Mucosa of stomach (tissue), 1 donor: ENCODE results near the gene POLR3C.
"Not testable (repeated sequence)": the region's sequence is repeated elsewhere in the genome, so short reads cannot be mapped to it uniquely, and the experiment has no call there.

Experiments used
- H3K27me3 ChIP-seq: one replicate; pipeline ENCODE4 v1.7.0; 2013; ENCODE audit warnings: mild to moderate bottlenecking, low read length; ENCODE audit not compliant: control insufficient read depth, insufficient read depth
- H3K36me3 ChIP-seq: one replicate; pipeline ENCODE4 v1.7.0; 2013; ENCODE audit warnings: low read length; ENCODE audit not compliant: control insufficient read depth, insufficient read depth
- H3K4me1 ChIP-seq: one replicate; pipeline ENCODE4 v1.7.0; 2013; ENCODE audit warnings: mild to moderate bottlenecking, low read length; ENCODE audit not compliant: control insufficient read depth, insufficient read depth
- H3K4me3 ChIP-seq: one replicate; pipeline ENCODE4 v1.7.0; 2013; ENCODE audit warnings: low read length
- H3K9ac ChIP-seq: one replicate; pipeline ENCODE4 v1.7.0; 2013; ENCODE audit warnings: mild to moderate bottlenecking, low read length, moderate library complexity
- H3K9me3 ChIP-seq: one replicate; pipeline ENCODE4 v1.7.0; 2013; ENCODE audit warnings: mild to moderate bottlenecking, low read length, moderate library complexity; ENCODE audit not compliant: control insufficient read depth
- donor health status: Pancreatic carcinoma.

POLR3C gene

DNA sequence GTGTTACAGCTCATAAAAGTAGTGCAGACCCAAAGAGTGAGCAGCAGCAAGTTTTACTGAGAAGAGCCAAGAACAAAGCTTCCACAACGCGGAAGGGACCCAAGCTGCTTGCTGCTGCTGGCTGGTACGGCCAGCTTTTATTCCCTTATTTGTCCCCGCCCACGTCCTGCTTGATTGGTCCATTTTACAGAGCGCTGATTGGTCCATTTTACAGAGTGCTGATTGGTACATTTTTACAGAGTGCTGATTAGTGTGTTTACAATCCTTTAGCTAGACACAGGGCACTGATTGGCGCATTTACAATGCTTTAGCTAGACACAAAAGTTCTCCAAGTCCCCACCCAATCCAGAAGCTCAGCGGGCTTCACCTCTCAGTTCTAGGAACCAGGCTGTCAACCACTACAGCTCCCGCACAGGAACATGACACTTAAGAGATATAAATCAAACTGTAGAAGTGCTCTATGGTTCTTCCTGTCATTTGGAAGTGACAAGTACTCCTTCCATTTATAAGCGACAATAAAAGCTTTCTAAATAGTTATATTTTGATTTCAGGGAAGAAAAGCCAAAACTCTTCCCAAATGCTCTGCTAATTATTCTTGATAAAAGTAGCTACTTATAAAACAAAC, 28.6 kb upstream of the POLR3C start:
- H3K4me1 ChIP-seq, result no peaks in the 10 kb centered on the region
- H3K9me3 ChIP-seq, result no peaks in the 10 kb centered on the region
- H3K27me3 ChIP-seq, result no peaks in the 10 kb centered on the region
- no peak overlapping the region for H3K4me3 ChIP-seq
- no peak overlapping the region for H3K9ac ChIP-seq
- H3K36me3 ChIP-seq, result no peaks in the 10 kb centered on the region

DNA sequence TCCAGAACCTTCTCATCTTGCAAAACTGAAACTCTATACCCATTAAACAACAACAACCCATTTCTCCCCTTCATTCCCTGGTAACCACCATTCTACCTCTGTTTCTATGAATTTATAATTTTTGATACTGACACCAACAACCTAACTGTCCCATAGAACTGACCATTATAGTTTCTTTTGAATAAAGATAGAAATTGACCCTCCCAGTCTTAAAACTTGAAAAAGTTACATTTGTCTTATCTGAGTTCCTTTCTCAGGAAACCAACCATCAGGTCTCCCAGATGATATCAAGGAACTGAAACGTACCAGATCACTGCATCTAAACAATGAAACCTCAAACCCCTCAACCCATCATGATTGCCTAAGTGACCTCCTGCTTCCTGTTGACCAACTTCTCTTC, 27.2 kb upstream of the POLR3C start:
- Histone ChIP-seq H3K27me3 (no peaks in the 10 kb centered on the region), H3K4me1 (no peaks in the 10 kb centered on the region), H3K9me3 (no peaks in the 10 kb centered on the region), H3K36me3 (no peaks in the 10 kb centered on the region), H3K4me3 (no peak overlapping the region), H3K9ac (no peak overlapping the region)

DNA sequence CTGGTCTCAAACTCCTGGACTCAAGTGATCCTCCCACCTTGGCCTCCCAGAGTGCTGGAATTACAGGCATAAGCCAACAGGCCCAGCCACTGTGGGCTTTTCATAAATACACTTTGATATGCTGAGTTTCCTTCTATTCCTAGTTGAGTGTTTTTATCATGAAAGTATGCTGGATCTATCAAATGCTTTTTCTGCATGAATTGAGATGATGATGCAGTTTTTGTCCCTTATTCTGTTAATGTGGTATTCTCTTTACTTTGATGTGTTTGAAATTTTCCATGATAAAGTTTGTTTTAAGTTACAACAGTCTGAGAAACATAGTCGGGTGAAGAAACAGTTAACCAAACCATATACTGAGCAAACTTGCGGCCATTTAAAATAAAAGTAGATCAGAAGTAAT, 24.2 kb upstream of the POLR3C start:
- H3K9me3 ChIP-seq, result no peaks in the 10 kb centered on the region
- no peaks in the 10 kb centered on the region for H3K4me1 ChIP-seq
- H3K9ac ChIP-seq, result no peak overlapping the region

DNA sequence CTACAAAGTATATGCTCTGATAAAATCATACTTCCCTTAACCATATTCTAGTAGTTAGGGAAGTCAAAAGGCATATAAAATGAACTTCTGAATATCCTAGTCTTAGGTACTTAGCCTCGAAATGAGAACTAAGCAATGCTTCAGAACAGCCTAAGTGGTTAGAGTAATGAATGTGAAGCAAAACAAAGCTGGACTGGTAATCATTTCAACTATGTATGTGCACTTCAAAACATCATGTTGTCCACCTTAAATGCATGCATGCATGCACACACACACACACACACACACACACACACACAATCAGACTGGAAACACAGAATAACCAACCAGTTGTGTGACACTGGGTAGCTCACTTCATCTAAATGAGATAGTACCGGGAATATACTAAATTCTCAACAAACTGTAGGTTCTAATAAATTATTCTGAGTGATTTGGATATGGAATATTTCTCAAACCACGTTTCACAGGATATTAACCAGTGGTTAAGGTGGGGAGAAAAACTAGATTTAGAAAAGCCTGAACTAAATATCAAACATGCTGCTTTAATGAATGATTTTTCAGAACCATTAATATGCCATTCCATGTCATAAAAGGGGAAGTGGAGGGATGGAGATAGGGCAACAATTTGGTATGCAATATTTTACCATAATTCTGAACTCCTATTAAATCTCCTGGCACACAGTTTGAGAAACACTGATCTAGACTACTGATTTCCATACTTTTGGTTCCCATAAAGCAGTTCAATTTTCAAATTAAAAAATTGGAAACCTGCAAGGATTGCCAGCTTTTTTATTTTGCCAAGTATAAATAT, 19.6 kb upstream of the POLR3C start:
- no peaks in the 10 kb centered on the region for H3K9me3 ChIP-seq
- H3K9ac ChIP-seq, result no peak overlapping the region
- no peaks in the 10 kb centered on the region for H3K4me1 ChIP-seq
- no peak overlapping the region for H3K4me3 ChIP-seq
- no peaks in the 10 kb centered on the region for H3K27me3 ChIP-seq
- H3K36me3 ChIP-seq, result no peaks in the 10 kb centered on the region

More for the DNA sequence above, 24.2 kb upstream of the POLR3C start:
- Histone ChIP-seq H3K27me3 (no peaks in the 10 kb centered on the region), H3K36me3 (no peaks in the 10 kb centered on the region), H3K4me3 (no peak overlapping the region)

DNA sequence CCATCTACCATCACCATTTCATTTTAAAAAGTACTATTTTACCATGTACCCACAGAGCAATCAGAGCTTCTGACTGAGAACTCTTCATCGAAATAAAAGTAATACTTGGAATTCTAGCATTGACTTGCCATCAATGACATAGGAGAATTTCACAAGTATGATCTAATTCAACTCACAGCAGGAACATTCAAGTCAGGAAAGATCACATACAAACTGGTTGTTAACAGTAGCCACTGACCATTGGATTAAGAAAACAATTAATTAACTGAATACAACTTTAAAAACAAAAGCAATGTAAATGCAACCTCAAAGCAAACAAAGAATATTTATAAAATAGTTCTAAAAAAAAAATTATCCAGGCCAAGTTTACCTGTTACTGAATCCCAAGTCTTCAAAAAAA, 18.9 kb upstream of the POLR3C start:
- no peak overlapping the region for H3K4me3 ChIP-seq
- H3K27me3 ChIP-seq, result no peaks in the 10 kb centered on the region
- no peaks in the 10 kb centered on the region for H3K9me3 ChIP-seq
- no peaks in the 10 kb centered on the region for H3K36me3 ChIP-seq
- H3K9ac ChIP-seq, result no peak overlapping the region
- H3K4me1 ChIP-seq, result no peaks in the 10 kb centered on the region

DNA sequence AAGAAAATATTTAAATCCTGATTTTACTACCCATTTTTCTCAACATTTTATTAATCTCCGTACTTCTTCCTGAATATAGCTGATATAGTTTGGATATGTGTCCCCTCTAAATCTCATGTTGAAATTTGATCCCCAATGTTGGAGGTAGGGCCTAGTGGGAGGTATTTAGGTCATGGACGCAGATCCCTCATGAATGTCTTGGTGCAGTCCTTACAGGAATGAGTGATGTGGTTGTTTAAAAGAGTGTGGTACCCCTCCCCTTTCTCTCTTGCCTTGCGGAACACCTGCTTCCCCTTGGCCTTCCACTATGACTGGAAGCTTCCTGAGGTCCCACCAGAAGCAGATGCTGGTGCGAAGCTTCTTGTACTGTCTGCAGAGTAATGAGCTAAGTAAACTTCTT, 17.6 kb upstream of the POLR3C start:
- no peaks in the 10 kb centered on the region for H3K4me1 ChIP-seq
- H3K4me3 ChIP-seq, result no peak overlapping the region
- no peaks in the 10 kb centered on the region for H3K36me3 ChIP-seq
- H3K9me3 ChIP-seq, result no peaks in the 10 kb centered on the region
- no peak overlapping the region for H3K9ac ChIP-seq
- H3K27me3 ChIP-seq, result no peaks in the 10 kb centered on the region

DNA sequence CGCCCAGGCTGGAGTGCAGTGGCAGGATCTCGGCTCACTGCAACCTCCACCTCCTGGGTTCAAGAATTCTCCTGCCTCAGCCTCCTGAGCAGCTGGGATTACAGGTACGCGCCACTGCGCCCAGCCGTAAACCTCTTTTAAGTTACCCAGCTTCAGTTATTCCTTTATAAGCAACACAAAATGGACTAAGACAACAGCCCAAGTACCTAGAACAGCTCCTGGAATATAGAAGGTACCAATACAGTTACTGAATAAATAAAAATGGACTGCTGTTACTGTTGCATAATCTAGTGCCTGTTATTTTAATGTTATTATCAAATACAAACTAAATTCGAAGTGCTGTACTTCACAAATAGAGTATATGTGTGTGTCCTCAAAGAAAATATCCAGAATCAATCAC, 17.2 kb upstream of the POLR3C start:
- no peaks in the 10 kb centered on the region for H3K27me3 ChIP-seq
- no peaks in the 10 kb centered on the region for H3K36me3 ChIP-seq
- no peaks in the 10 kb centered on the region for H3K4me1 ChIP-seq
- no peak overlapping the region for H3K9ac ChIP-seq
- no peak overlapping the region for H3K4me3 ChIP-seq
- H3K9me3 ChIP-seq, result no peaks in the 10 kb centered on the region

DNA sequence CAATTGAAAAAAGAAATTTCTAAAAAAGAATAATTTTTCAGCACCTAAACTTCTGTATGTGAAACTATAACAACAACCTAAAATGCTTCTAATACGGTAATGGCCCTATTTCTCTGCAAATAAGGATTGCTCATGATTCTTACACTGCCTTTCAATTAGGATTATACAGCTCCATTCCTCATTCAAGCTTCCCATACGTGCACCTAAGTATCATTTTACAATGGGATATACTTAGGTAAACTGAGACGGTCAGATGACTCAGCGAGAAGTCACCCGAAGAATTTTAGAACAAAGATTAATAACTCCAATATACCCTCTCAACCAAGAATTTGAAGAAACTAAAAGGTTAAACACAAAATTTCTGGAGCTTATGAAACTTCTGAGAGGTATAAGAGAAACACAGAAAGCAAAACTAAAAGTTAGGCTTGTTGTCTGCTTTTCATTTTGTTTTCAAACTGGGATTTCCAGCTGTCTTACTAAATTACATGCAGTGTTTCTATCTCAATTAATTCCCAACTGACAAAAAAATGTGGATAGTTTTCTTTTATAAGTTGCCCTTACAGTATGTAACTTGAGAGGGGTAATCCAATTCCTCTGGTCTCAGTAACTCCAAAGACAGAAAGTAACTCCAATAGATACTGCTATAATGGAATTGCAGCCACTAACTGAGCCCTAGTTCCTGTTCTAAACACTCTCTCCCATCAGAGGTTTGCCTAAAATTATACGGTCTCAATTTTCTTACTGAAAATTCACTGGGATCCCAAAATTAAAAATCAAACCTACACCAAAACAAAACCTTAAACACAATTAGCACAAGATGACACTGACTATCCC, 10.8 kb upstream of the POLR3C start:
- not testable (repeated sequence) for H3K9me3 ChIP-seq, H3K4me1 ChIP-seq, H3K9ac ChIP-seq, H3K36me3 ChIP-seq, H3K4me3 ChIP-seq, H3K27me3 ChIP-seq

DNA sequence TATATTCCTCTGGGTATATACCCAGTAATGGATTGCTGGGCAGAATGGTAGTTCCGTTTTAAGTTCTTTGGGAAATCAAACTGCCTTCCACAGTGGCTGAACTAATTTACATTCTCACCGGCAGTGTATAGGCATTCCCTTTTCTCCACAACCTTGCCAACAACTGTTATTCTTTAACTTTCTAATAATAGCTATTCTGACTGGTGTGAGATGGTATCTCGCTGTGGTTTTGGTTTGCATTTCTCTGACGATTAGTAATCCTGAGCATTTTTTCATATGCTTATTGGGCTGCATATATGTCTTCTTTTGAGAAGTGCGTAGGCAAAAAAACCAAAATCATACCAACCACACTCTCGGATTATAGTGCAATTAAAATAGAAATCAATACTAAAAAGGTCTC, 5.9 kb upstream of the POLR3C start:
- H3K36me3 ChIP-seq, H3K27me3 ChIP-seq, H3K4me1 ChIP-seq, H3K9ac ChIP-seq, H3K9me3 ChIP-seq, H3K4me3 ChIP-seq: not testable (repeated sequence)

DNA sequence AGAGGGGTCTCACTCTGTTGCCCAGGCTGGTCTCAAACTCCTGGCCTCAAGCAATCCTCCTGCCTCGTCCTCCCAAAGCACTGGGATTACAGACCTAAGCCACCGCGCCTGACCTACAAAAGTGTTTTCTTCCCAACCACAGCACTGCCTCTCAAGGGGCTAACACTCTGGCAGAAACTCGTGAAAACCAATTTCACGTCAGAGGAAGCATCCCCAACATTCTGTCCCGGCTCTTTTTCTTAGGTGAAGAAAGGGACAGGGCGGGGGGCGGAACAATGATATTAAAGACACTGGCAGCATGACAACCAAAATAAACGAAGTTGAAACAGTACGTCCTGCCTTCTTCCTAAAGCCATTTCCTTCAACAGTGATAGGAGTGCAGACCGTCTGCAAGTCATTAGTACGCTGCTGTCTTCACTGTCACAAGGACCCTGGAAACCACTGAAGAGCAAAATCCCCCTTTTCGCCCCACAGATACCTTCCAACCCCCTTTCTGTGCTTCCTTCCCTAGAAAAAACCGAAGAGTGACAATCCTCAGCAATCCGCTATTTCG, 1.1 kb upstream of the POLR3C start:
- H3K36me3 ChIP-seq, result peaks cover 10% of the 10 kb centered on the region
- H3K9me3 ChIP-seq, H3K4me1 ChIP-seq, H3K4me3 ChIP-seq, H3K27me3 ChIP-seq, H3K9ac ChIP-seq: not testable (repeated sequence)

DNA sequence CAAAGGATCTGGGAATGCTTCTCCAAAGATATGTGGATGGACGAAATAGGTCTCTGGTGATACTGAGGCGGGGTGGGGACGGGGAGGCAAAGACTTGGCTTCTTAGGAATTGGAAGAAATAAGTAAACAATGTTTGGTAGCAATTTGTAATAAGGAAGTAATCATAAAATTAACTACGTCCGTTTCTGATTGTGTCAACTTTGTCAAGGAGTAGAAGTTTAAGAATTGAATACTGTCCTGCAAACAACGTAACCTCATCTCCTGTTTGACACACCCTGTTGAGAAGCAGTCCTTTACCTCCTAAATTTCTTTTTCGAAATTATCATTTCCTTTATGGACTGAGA, 471 bp downstream of the POLR3C start:
- Histone ChIP-seq H3K27me3 (no peaks in the 10 kb centered on the region), H3K36me3 (peaks cover 10% of the 10 kb centered on the region), H3K9ac (peak overlapping the region; percentile 96), H3K4me1 (no peaks in the 10 kb centered on the region), H3K9me3 (no peaks in the 10 kb centered on the region), H3K4me3 (peak overlapping the region; percentile 84)

DNA sequence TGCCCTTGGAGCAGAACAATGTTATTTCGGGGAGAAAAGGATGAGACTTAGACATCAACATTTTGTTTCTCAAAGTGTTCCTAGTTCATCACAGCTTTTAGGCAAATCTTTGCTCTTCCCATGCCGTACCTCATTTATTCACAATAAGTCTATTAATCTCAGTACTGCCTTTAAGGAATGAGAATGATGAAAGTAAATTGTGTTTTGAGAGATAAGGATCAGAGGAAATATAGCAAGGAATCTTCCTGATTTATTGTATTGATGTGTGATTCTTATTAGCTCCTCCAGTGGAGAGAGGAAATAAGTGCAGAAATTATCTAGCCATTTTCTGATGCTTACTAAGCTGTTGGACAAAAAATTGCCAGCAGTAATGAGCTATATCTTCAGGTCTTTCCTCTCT, 2.0 kb downstream of the POLR3C start:
- H3K9ac ChIP-seq, result no peak overlapping the region
- H3K36me3 ChIP-seq, result peaks cover 10% of the 10 kb centered on the region

More for the DNA sequence above, 2.0 kb downstream of the POLR3C start:
- no peaks in the 10 kb centered on the region for H3K27me3 ChIP-seq
- H3K4me1 ChIP-seq, result no peaks in the 10 kb centered on the region
- no peaks in the 10 kb centered on the region for H3K9me3 ChIP-seq
- no peak overlapping the region for H3K4me3 ChIP-seq
